ENCODE measurements around the gene SDR39U1. TPM values are rescaled to one million over a fixed set of nuclear protein-coding genes. Genes with fewer than 3 reads are reported as not detected.
A peak's percentile ranks its signal among the peaks of the same experiment; 100 is the strongest.
"Not testable (repeated sequence)": the region's sequence is repeated elsewhere in the genome, so short reads cannot be mapped to it uniquely, and the experiment has no call there.

Gene SDR39U1, protein sequence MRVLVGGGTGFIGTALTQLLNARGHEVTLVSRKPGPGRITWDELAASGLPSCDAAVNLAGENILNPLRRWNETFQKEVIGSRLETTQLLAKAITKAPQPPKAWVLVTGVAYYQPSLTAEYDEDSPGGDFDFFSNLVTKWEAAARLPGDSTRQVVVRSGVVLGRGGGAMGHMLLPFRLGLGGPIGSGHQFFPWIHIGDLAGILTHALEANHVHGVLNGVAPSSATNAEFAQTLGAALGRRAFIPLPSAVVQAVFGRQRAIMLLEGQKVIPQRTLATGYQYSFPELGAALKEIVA
- total RNA-seq = 10 to 100 TPM; 21.7 to 51.4 (median 38.3) TPM

DNA sequence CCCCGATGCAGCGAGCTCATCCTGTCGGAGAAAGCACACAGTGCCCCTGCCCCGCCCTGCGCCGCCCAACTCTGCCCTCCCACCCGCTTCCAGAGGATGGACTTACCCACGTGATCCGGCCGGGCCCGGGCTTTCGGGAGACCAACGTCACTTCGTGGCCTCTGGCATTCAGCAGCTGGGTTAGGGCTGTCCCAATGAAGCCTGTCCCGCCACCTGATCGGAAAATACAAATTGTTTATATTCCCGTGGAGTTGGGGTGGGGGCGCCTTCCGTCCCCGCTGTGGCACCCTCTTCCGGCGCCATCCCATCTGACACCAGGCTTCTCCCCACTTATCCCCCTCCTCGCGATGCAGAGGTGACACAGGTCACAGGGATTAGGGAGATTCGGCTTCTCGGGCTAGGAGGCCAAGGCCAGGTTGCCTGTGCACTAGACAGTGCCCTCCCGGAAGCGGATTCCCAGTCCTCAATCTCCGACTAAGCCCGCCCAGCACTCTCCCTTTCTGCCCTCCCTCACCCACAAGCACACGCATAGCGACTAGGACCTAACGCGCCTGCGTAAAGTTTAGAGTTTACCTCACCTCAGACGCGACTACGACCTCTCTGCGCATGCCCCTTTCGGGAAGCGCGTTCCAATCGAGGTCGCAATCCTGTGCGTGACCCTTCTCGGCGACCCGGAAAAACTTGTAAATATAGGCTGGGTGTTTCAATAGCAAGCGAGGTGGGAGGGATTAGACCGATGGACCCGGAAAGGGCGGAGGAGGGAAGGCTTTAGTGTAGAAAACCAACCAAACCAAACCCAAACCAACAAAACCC lies at the start of gene SDR39U1:
TSS of gene SDR39U1 (minus strand) at position 537 of the 813 bp plus-strand sequence. CDS start at position 530, 7 bp downstream.
- H3K4me1 ChIP-seq = peaks cover 35 to 39% of the 10 kb centered on the region in 2 donors

DNA sequence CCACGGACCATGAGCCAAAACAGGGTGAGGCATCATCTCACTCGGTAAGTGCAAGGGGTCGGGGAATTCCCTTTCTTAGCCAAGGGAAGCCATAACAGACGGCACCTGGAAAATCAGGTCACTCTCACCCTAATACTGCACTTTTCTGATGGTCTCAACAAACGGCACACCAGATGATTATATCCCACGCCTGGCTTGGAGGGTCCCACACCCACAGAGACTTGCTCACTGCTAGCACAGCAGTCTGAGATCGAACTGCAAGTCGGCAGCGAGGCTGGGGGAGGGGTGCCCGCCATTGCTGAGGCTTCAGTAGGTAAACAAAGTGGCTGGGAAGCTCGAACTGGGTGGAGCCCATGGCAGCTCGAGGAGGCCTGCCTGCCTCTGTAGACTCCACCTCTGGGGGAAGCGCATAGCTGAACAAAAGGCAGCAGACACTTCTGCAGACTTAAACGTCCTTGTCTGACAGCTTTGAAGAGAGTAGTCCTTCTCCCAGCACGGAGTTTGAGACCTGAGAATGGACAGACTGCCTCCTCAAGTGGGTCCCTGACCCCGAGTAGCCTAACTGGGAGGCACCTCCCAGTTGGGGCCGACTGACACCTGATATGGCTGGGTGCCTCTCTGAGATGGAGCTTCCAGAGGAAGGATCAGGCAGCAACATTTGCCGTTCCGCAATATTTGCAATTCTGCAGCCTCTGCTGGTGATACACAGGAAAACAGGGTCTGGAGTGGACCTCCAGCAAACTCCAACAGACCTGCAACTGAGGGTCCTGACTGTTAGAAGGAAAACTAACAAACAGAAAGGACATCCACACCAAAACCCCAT lies 49.2 kb upstream of the SDR39U1 start:
- intact Hi-C loops (cut with DNase I; ENCODE audit: low total_unique reads); H3K4me1 ChIP-seq; in situ Hi-C loops (cut with MboI; ENCODE audit: low sequenced_read_pairs in 4 of 4); DNase-seq; H3K36me3 ChIP-seq; H3K9me3 ChIP-seq; H3K4me3 ChIP-seq; H3K27ac ChIP-seq; ATAC-seq; H3K27me3 ChIP-seq: not testable (repeated sequence)

More for the DNA sequence above, at the start of gene SDR39U1:
- DNase-seq (peak; percentile 96 to 97), ATAC-seq (peak; percentile 99)
- Histone ChIP-seq H3K36me3 (peaks cover 0 to 38% of the 10 kb centered on the region in 2 donors), H3K9me3 (no peaks in the 10 kb centered on the region), H3K27me3 (peaks cover 0 to 9% (median 0%) of the 10 kb centered on the region in 3 donors), H3K4me3 (peak within 1 kb of the TSS; percentile 71 to 89 (median 82)), H3K27ac (peak within 1 kb of the TSS; percentile 97 to 99 (median 98))
- intact Hi-C loops (cut with DNase I; ENCODE audit: low total_unique reads) (loop anchor here (1.0 to 10.0 kb wide), 3 partner anchors 14 to 968 kb away; partner anchors contain the start of genes CBLN3, DCAF11, KHNYN and NRL), in situ Hi-C loops (cut with MboI; ENCODE audit: low sequenced_read_pairs in 4 of 4) (loop anchor here in 2 of 4 donors (25.0 kb wide), 2 partner anchors 205 to 1130 kb away; partner anchors contain the start of genes BCL2L2 (in 1 of the 2), GMPR2 (in 1 of the 2), NEDD8 (in 1 of the 2) and PABPN1 (in 1 of the 2))
- TF ChIP-seq, protein P1, sequence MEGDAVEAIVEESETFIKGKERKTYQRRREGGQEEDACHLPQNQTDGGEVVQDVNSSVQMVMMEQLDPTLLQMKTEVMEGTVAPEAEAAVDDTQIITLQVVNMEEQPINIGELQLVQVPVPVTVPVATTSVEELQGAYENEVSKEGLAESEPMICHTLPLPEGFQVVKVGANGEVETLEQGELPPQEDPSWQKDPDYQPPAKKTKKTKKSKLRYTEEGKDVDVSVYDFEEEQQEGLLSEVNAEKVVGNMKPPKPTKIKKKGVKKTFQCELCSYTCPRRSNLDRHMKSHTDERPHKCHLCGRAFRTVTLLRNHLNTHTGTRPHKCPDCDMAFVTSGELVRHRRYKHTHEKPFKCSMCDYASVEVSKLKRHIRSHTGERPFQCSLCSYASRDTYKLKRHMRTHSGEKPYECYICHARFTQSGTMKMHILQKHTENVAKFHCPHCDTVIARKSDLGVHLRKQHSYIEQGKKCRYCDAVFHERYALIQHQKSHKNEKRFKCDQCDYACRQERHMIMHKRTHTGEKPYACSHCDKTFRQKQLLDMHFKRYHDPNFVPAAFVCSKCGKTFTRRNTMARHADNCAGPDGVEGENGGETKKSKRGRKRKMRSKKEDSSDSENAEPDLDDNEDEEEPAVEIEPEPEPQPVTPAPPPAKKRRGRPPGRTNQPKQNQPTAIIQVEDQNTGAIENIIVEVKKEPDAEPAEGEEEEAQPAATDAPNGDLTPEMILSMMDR (IDR thresholded peaks at IDR 0.05 in 4 of 5, conservative IDR thresholded peaks at IDR 0.05 in 1 of 5) = no peak
- TF ChIP-seq POLR2A (IDR thresholded peaks at IDR 0.05) = peak; percentile 83 to 88

DNA sequence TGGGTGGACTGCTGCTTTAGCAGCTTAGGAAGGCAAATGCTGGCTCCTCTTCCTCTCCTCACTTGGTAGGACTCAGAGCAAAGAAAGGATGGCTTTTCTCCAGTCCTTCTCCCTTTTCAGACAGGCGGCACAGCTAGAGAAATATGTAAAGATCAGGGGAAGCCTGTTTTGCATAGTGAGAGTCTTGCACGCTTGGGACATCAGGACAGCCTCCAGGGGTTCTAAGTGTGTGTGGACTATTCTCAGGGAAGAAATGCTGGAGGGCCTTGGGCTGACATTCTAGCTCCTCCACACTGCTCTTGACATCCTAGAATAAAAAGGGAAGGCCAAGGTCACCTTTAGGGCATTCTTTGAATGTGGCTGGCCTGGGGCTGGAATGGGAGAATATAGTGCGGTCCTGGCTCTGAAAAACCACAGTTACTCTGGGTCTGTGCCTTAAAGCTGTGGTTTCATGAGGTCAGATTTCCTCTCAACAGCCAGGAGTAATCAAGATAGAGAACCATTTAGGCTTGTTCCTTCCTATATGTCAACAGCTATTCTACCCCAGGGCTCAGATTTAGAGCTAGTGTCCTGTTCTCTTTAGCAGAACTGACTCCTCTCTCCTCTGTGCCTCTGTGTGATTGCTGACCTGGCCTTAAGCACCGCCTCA lies 41.2 kb upstream of the SDR39U1 start:
- intact Hi-C loops (cut with DNase I; ENCODE audit: low total_unique reads) = no loop called here

DNA sequence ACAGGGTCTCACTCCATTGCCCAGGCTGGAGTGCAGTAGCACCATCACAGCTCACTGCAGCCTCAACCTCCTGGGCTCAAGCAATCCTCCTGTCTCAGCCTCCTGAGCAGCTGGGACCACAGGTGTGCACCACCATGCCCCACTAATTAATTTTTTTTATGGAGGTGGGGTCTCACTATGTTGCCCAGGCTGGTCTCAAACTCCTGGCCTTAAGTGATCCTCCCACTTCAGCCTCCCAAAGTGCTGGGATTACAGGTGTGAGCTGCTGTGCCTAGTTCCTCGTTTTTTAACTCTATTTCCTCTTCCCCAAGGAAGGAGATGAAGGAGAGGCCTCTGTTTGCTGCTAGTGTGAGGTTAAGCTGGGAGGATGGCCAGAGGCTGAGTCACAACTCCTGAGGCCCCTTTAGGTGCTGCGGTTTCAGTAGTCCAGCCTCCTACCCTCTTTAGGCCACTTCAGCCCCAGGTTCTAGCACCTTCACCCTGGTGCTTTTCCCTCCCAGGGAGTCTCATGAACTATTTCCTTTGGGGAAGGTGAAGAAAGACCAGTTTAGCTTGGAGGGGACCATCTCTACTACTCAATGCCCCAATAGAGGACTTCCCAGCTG lies 40.2 kb upstream of the SDR39U1 start:
- DNase-seq; H3K27ac ChIP-seq; H3K36me3 ChIP-seq; H3K27me3 ChIP-seq; ATAC-seq; H3K9me3 ChIP-seq; intact Hi-C loops (cut with DNase I; ENCODE audit: low total_unique reads); in situ Hi-C loops (cut with MboI; ENCODE audit: low sequenced_read_pairs in 4 of 4); H3K4me1 ChIP-seq; H3K4me3 ChIP-seq: not testable (repeated sequence)

More for the DNA sequence above, 41.2 kb upstream of the SDR39U1 start:
- Histone ChIP-seq H3K27me3 (no peaks in the 10 kb centered on the region), H3K4me1 (no peaks in the 10 kb centered on the region), H3K27ac (no peak overlapping the region), H3K4me3 (no peak overlapping the region), H3K36me3 (no peaks in the 10 kb centered on the region), H3K9me3 (no peaks in the 10 kb centered on the region)
- ATAC-seq = no peak
- DNase-seq = no peak
- no peak for TF ChIP-seq POLR2A (IDR thresholded peaks at IDR 0.05)
- TF ChIP-seq, protein P1 (IDR thresholded peaks at IDR 0.05 in 4 of 5, conservative IDR thresholded peaks at IDR 0.05 in 1 of 5) = no peak
- in situ Hi-C loops (cut with MboI; ENCODE audit: low sequenced_read_pairs in 4 of 4) = no loop called here
